Measurements from ENCODE around the gene IL17F. TPM values are rescaled to one million over a fixed set of nuclear protein-coding genes. Genes with fewer than 3 reads are reported as not detected.

Gene IL17F
- total RNA-seq, 4 donors from 2014 or later = not detected

- no peaks in the 10 kb centered on the region for H3K9me3 ChIP-seq
- no peaks in the 10 kb centered on the region for H3K36me3 ChIP-seq
- ATAC-seq (no peak), DNase-seq (no peak)
- H3K27ac ChIP-seq = no peak overlapping the region
- TF ChIP-seq CTCF (IDR thresholded peaks at IDR 0.05 in 4 of 5, conservative IDR thresholded peaks at IDR 0.05 in 1 of 5) (no peak), POLR2A (IDR thresholded peaks at IDR 0.05) (no peak)
- intact Hi-C loops (cut with DNase I; ENCODE audit: low total_unique reads) = no loop called here
- in situ Hi-C loops (cut with MboI; ENCODE audit: low sequenced_read_pairs in 4 of 4) = no loop called here
- H3K4me3 ChIP-seq = no peak overlapping the region
- H3K4me1 ChIP-seq = no peaks in the 10 kb centered on the region
- H3K27me3 ChIP-seq = no peaks in the 10 kb centered on the region
Measured at GRCh38 chr6:52210227-52210626, 34.1 kb downstream of the IL17F start.

- no peaks in the 10 kb centered on the region for H3K4me1 ChIP-seq
- no peaks in the 10 kb centered on the region for H3K9me3 ChIP-seq
- no peak for ATAC-seq
- no peak overlapping the region for H3K4me3 ChIP-seq
- DNase-seq = no peak
- H3K36me3 ChIP-seq = no peaks in the 10 kb centered on the region
- H3K27ac ChIP-seq = no peak overlapping the region
- no peak for TF ChIP-seq POLR2A (IDR thresholded peaks at IDR 0.05)
- no peak for TF ChIP-seq CTCF (IDR thresholded peaks at IDR 0.05 in 4 of 5, conservative IDR thresholded peaks at IDR 0.05 in 1 of 5)
- in situ Hi-C loops (cut with MboI; ENCODE audit: low sequenced_read_pairs in 4 of 4) = no loop called here
- intact Hi-C loops (cut with DNase I; ENCODE audit: low total_unique reads) = no loop called here
- no peaks in the 10 kb centered on the region for H3K27me3 ChIP-seq
Measured at GRCh38 chr6:52209770-52210169, 34.5 kb downstream of the IL17F start.

- Histone ChIP-seq H3K27ac (peak overlapping the region in 1 of 4 donors; percentile 10), H3K36me3 (no peaks in the 10 kb centered on the region), H3K27me3 (no peaks in the 10 kb centered on the region), H3K4me3 (no peak overlapping the region), H3K9me3 (no peaks in the 10 kb centered on the region), H3K4me1 (no peaks in the 10 kb centered on the region)
- no peak for DNase-seq
- ATAC-seq = peak in 1 of 2 donors; percentile 9
- intact Hi-C loops (cut with DNase I; ENCODE audit: low total_unique reads) = no loop called here
- in situ Hi-C loops (cut with MboI; ENCODE audit: low sequenced_read_pairs in 4 of 4) = no loop called here
- TF ChIP-seq CTCF (IDR thresholded peaks at IDR 0.05 in 4 of 5, conservative IDR thresholded peaks at IDR 0.05 in 1 of 5) (no peak), POLR2A (IDR thresholded peaks at IDR 0.05) (no peak)
Measured at GRCh38 chr6:52208612-52209011, 35.7 kb downstream of the IL17F start.

- intact Hi-C loops (cut with DNase I; ENCODE audit: low total_unique reads) (no loop called here), in situ Hi-C loops (cut with MboI; ENCODE audit: low sequenced_read_pairs in 4 of 4) (no loop called here)
- Histone ChIP-seq H3K36me3 (no peaks in the 10 kb centered on the region), H3K27ac (no peak overlapping the region), H3K9me3 (no peaks in the 10 kb centered on the region), H3K27me3 (no peaks in the 10 kb centered on the region), H3K4me1 (no peaks in the 10 kb centered on the region), H3K4me3 (no peak overlapping the region)
- TF ChIP-seq CTCF (IDR thresholded peaks at IDR 0.05 in 4 of 5, conservative IDR thresholded peaks at IDR 0.05 in 1 of 5) = no peak
- ATAC-seq (no peak), DNase-seq (no peak)
Measured at GRCh38 chr6:52207066-52207465, 37.2 kb downstream of the IL17F start.

GRCh38 chr6:52201493-52201892 lies 42.8 kb downstream of the IL17F start:
- Histone ChIP-seq H3K36me3 (no peaks in the 10 kb centered on the region), H3K4me1 (no peaks in the 10 kb centered on the region), H3K4me3 (no peak overlapping the region), H3K27me3 (no peaks in the 10 kb centered on the region), H3K9me3 (no peaks in the 10 kb centered on the region), H3K27ac (no peak overlapping the region)
- in situ Hi-C loops (cut with MboI; ENCODE audit: low sequenced_read_pairs in 4 of 4) (no loop called here), intact Hi-C loops (cut with DNase I; ENCODE audit: low total_unique reads) (no loop called here)
- TF ChIP-seq POLR2A (IDR thresholded peaks at IDR 0.05) (no peak), CTCF (IDR thresholded peaks at IDR 0.05 in 4 of 5, conservative IDR thresholded peaks at IDR 0.05 in 1 of 5) (no peak)
- DNase-seq (no peak), ATAC-seq (no peak)
